Stimulated activated CD4-positive, alpha-beta T cell treated with anti-CD3 and anti-CD28 coated beads, Interleukin-4, amount 100 ng/mL, for 24 hours (primary cell): ENCODE results near the gene LRPAP1.
A peak's percentile ranks its signal among the peaks of the same experiment; 100 is the strongest.
"Not testable (repeated sequence)": the region's sequence is repeated elsewhere in the genome, so short reads cannot be mapped to it uniquely, and the experiment has no call there.

Experiments used
- DNase-seq: peaks from one replicate; pipeline ENCODE4 v3.0.0-alpha.2; 2020

The LRPAP1 gene, protein sequence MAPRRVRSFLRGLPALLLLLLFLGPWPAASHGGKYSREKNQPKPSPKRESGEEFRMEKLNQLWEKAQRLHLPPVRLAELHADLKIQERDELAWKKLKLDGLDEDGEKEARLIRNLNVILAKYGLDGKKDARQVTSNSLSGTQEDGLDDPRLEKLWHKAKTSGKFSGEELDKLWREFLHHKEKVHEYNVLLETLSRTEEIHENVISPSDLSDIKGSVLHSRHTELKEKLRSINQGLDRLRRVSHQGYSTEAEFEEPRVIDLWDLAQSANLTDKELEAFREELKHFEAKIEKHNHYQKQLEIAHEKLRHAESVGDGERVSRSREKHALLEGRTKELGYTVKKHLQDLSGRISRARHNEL

DNA sequence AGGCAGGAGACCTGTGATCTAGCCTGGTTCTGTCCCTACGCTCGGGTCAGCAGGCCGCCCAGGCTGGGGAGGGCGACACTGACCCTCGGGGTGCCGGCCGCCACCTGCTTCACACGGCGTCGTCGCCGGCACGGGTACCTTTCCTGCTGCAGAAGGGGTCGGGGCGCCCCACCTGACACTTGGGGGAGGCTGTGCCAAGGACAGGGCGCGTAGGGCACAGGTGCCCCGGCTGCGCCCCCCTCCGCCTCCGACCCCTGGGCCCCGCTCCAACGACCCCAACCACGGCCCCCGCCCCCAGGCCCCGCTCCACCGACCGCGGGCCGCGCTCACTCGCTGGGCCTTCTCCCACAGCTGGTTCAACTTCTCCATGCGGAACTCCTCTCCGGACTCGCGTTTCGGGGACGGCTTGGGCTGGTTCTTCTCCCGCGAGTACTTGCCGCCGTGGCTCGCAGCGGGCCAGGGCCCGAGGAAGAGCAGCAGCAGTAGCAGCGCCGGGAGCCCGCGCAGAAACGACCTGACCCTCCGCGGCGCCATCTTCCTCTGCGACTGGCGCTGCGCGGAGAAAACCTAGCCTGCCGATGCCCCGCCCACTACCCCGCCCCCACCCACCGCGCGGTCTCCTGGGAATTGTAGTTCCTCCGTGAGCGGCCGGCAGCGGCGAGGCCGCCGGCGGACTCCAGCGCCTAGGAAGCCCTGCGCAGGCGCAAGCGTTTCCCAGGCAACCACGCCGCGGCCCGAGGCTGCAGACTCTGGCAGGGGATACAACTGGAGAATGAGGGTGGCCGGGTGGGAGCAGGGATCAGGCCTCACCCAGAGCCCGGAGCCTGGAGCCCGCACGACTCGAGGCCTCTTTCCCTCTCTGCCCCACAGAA is at the start of gene LRPAP1:
Gene LRPAP1 (minus strand): TSS at position 544 of the 872 bp plus-strand sequence. CDS start 10 bp downstream, at position 534.
- peak; percentile 88 for DNase-seq

DNA sequence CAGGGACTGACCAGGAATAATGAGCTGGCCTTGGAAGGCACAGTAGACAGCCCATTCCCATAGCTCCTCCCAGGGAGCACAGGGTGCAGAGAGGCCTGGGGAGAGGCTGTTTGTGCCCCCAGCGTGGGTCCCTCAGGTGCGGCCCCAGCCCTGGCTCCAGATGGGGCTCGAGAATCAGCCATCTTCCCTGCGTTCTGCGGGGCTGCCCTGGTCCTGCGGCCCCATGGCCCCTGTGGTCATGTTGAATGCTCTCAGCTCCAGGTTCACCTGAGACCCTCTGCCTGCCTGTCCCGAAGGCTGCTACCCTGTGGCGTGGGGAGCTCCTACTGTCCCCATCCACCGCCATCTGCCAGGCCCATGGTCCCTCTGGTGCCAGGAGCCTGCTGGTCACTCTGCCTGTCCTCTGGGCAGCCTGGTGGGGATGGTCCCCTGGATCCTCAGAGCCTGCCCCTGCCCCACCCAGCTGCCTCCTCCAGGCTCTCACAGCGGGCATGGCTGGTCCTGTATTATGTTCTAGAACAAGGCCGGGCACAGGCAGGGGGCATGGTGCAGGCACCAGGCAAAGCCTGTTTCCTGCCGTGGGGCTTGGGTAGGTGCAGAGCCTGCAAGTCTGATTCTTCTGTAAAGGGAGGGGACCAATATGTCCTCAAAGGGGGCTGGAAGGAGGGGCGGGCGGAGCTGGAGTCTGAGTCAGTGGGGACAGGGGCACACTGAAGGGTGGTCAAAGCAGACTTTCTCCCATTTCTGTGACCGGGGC is 49.3 kb upstream of the LRPAP1 start:
- DNase-seq: not testable (repeated sequence)

DNA sequence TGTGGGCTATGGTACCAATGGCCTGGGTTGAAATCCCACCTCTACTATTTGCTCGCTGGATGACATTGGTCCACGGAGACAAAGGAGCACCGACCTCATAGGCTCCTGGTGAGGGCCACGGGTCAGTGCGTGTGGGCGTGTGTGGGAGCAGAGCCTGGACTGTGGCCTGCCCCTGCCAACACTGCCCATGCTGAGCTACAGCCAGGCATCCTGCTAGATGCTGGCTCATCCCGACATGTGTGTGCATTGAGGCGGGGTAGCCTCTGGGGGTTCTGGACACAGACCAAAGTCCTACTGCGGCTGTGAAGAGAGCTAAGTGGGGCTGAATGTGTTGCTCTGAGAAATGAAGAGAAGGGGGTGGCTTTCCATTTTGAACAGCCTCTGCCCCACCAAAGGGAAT is 48.6 kb upstream of the LRPAP1 start:
- DNase-seq: not testable (repeated sequence)

DNA sequence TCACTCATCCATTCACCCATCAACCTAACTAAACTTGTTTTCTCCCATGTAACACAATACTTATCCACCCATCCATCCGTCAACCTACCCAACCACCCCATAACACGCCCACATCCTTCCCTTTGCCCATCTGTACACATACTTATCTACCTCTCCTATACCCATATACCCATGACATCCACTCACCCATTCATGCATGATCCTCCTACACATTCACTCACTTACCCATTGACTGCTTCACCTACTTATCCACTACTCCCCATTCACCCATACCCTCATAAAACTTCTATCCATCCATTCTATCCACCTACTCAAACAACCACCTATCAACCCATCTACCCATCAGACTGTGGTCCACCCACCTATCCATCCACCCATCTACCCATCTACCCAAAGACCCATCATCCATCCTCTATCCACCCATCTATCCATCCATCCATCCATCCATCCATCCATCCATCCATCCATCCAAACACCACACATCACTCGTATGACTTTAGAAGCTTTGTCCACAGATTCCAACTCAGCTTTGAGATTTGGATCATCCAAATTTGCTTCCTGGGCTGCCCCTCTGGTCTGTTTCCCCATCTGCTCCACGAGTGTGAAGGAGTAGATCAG is 46.4 kb upstream of the LRPAP1 start:
- DNase-seq: not testable (repeated sequence)

DNA sequence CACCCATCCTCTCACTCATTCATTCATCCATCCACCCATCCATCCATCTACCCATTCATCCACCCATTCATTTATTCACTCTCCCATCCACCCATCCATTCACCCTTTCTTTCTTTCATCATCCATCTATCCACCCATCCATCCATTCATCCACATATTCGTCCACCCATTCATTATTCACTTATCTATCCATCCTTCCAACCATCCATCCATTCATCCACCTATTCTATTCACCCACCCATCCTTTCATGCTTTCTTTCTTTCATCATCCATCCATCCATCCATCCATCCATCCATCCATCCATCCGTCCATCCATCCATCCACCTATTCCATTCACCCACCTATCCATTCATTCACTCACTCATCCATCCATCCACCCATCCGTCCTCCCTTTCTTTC is 45.8 kb upstream of the LRPAP1 start:
- not testable (repeated sequence) for DNase-seq

- not testable (repeated sequence) for DNase-seq
Measured at GRCh38 chr4:3577208-3577892, 45.1 kb upstream of the LRPAP1 start.

- not testable (repeated sequence) for DNase-seq
Measured at GRCh38 chr4:3576533-3577207, 44.4 kb upstream of the LRPAP1 start.

DNA sequence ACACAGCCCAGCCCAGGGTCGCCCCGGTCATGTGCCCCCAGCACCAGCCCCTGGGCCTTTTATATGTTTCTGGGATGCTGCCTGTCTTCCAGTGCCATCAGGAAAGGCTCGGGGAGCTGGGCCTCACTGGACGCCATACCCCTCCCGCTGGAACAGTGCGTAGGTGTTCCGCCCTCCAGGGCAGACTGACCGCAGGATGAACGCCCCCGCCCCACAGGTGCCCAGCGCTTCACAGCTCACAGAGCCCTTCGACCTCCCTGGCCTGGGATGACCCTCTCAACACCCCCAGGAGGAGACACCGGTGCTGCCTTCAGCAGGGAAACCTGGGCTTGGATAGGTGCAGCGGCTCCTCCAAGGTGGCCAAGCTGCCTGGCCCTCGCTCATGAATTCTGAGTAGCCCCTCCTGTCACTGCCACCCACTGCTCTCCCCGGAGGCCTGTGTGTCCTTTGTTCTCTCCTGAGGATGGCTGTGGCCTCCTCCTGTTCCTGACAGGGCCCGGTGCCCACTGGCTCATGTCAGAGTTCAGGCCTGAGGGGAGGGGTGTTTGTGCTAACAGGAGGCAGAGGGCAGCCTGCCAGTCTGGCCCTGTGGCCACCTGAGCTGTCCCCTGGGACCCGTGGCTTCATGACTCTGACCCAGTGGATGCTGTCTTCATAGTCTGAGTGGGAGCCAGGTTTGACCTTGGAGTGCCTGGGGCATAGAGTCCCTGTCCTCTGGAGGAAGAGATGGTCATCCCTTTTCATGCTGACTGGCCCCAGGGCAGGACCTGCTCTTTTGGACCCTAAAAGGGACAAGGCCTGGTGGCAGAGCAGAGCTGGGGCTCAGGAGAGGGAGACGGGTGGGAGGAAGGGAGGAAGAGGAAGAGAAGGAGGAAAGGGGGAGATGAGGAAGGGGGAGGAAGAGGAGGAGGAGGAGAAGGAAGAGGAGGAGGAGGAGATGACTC is 43.5 kb upstream of the LRPAP1 start:
- not testable (repeated sequence) for DNase-seq

GRCh38 chr4:3574865-3575264 is 42.6 kb upstream of the LRPAP1 start:
- not testable (repeated sequence) for DNase-seq

- DNase-seq: not testable (repeated sequence)
Measured at GRCh38 chr4:3574346-3574745, 42.1 kb upstream of the LRPAP1 start.

- no peak for DNase-seq
Measured at GRCh38 chr4:3573131-3573530, 40.9 kb upstream of the LRPAP1 start.

GRCh38 chr4:3572363-3572762 is 40.1 kb upstream of the LRPAP1 start:
- DNase-seq: no peak

DNA sequence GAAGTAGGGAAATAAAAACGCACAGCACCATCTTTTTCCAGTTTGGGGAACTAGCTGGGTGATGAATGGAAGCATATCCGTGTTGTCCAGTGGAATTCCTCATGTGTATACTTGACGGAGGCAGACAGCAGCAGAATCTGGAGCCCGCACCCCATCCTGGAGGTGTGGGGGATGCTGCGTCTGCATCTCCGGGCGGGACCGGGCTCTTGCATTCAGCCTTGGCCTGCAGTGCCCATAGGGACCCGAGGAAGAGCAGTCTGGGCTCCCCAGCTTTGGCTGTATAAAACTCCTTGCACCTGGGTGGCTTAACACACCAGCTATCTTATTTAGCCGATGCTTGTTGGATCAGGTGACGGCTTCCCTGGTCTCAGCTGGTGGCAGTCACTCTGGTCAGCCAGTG is 39.7 kb upstream of the LRPAP1 start:
- DNase-seq: no peak

- not testable (repeated sequence) for DNase-seq
Measured at GRCh38 chr4:3570923-3571322, 38.7 kb upstream of the LRPAP1 start.

GRCh38 chr4:3569611-3570010 is 37.4 kb upstream of the LRPAP1 start:
- not testable (repeated sequence) for DNase-seq

DNA sequence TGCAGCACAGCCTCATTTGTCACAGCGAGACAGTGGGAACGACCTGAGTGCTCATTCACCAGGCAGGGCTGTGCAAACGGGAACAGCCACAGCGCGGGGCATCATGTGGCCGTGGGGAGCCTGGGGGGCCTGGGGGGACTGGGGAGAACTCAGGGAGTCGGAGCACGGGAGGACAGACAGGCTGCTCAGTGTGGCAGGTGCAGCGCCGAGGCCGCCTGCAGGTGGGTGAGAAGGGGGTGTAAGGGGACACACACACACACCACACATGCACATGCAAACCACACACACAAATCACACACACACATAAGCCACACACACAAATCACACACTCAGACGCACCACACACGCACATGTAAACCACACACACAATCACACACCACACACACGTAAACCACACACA is 34.5 kb upstream of the LRPAP1 start:
- not testable (repeated sequence) for DNase-seq

GRCh38 chr4:3566301-3566700 is 34.1 kb upstream of the LRPAP1 start:
- not testable (repeated sequence) for DNase-seq

- not testable (repeated sequence) for DNase-seq
Measured at GRCh38 chr4:3564948-3565347, 32.7 kb upstream of the LRPAP1 start.

DNA sequence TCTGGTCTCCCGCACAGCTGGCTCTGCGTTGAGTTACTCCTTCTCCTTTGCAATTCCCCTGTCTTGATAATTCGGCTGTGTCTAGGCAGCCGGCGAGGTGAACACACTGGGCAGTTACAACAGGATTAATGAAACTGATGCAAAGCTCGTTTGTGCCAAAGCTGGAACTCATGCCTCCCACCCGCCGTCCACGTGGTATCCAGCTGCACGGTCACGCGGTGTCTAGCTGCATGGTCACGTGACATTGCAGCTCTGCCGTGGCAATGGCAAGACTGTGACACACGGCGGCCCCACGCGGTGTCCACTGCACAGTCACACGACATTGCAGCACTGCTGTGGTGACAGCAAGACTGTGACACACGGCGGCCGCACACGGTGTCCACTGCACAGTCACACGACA is 31.2 kb upstream of the LRPAP1 start:
- no peak for DNase-seq

DNA sequence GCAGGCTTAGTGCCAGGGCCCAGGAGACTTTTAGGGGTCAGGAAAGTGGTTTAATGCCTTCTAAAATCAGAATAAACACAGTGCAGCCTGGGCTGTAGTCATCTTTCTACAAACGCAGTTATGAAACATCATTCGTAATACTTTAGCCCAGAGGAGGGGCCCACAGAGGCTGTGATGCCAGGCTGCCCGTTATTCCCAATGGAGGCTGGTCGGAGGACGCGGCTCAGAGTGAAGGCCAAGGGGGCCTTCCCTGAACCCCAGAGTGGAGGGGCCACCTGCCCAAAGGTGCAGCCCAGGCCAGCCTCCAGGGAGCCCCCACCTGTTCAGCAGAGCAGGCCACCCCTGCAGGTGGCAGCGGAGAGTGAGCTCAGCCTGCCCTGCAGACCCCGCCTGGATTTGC is 29.9 kb upstream of the LRPAP1 start:
- not testable (repeated sequence) for DNase-seq
